HG03175 (cell line): ENCODE measurements around the gene FGF22.
"Not testable (repeated sequence)": the region's sequence is repeated elsewhere in the genome, so short reads cannot be mapped to it uniquely, and the experiment has no call there.

ENCODE experiments used
- ATAC-seq: cut with Tn5 transposase; IDR thresholded peaks from one replicate; pipeline ENCODE4 v1.9.1; 2021; ENCODE audit warnings: mild to moderate bottlenecking, moderate library complexity; ENCODE audit not compliant: unreplicated experiment

FGF22 gene

DNA sequence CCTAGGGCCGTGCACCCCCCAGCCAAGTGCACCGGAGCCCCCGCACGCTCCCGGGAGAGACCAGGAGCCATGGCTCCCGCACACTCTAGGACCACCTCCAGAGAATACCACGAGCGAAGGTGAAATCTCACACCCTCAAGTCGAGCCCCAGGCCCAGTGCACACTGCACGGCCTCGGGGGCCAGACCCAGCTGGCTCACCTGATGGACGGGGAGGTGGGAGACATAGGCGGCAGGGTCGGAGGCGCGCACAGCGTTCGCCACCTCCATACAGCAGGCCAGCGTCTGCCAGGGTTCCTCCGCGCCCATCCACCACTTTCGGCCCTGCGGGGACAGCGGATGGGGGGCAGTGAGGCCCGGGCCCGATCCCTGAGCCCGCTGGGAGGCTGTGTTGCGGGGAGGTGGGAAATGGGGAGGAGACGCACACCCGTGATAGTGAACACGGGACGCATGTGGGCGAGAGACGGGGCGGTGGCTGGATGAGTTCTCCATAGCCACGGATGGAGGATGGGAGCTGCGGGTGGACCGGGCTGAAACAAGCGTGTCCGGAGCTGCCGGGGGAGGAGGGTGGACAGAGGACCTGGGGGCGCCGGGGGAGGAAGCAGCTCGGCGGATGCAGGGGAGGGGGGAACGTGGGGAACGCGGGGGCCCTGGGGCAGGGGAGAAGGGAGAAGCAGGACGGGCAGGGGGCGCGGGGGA lies 19.4 kb upstream of the FGF22 start:
- no peak for ATAC-seq

DNA sequence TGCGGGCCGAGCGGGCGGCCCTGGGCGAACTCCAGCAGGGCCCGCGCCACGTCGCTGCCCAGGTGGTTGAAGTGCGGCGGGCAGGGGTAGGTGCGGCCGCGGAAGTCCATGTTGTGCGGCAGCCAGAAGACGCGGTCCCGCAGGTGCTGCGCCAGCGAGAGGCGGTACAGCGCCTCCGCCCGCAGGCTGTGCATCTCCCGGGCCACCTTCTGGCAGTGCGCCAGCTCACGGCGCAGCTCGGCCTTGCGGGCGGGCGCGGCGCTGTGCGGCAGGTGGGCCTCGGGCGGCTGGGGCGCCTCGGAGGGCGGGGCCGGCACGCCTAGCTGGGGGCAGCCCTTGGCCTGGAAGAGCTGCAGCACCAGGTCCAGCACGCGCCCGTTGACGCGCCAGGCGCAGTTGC lies 18.5 kb upstream of the FGF22 start:
- ATAC-seq: not testable (repeated sequence)

DNA sequence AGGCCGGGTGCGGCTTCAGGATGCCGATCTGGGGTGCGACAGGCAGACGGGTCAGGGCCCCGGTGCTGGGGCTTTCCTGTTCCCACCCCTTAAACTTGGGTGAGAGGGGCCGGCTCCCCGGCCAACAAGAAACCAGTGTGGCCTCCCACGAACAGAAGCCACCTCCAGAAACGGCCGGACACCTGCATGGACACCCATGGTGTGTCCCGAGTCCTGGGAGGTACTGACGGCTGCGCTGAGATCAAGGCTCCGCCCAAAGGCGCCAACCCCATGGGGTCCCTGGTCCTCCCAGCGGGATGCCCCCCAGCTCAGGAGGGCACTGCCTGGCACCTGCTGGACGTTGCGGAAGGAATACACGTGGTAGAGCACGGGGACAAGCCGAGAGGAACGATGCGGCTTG lies 17.9 kb upstream of the FGF22 start:
- ATAC-seq: no peak

DNA sequence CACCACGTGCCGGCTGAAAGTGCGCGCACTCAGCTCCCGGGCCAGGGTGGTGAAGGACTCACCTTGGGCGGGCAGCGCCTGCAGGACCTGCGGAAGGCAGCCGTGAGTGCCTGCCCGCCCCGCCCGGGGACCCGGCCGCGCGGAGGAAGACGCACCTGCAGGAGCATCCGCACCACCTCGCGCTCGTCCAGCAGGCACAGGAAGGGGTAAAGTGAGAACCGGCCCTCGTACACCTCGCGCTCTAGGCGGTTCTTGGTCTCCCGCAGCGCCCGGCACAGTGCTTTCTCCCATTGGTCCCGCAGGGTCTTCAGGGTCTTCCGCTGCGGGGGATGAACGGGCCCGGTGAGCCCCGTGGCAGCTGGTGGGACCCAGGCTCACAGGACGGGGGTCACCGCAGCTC lies 17.0 kb upstream of the FGF22 start:
- no peak for ATAC-seq

DNA sequence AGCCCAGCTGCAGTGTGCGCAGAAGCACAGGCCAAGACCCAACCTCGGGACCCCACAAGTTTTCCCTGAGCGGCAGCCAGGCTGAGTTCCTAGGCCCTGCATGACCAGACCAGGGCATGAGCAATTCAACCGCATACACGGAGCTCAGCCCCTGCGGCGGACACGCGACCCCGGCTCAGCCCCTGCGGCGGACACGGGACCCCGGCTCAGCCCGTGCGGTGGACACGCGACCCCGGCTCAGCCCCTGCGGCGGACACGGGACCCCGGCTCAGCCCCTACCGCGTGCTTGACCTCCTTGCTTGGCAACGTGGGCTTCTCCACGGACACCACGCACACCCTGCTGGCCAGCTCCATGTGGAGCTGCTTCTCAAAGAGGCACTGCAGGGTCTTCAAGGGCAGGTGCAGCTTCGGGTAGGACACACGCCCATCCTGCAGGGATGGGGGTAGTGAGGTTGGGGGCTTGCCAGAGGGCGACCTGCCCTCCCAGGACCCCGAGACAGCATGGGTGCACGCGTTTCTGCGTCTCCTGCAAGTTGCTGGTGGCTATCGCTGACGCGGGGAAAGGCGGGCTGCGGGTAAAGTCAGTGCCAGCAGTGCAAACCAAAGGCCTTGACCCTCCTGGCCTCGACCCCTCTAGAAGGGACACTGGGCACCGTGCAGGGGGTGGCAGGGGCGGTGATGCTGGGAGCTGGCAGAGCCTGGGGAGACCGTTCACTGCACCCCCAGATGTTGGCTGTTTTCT lies 16.3 kb upstream of the FGF22 start:
- ATAC-seq: no peak

DNA sequence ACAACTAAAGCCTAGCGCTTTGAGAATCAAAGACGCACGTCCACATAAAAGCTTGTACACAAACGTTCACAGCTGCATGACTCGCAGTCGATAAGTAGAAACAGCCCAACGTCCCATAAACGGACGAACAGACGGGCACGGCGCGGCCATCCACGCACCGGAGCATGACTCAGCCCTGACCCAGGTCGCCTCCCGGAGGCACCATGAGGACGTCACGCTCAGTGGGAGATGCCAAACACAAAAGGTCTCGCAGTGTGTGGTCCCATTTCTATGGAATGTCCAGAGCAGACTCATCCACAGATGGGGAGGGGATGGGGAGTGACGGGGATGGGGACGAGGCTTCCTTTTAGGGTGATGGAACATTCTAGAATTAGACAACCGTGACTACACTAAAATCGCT lies 15.7 kb upstream of the FGF22 start:
- no peak for ATAC-seq

DNA sequence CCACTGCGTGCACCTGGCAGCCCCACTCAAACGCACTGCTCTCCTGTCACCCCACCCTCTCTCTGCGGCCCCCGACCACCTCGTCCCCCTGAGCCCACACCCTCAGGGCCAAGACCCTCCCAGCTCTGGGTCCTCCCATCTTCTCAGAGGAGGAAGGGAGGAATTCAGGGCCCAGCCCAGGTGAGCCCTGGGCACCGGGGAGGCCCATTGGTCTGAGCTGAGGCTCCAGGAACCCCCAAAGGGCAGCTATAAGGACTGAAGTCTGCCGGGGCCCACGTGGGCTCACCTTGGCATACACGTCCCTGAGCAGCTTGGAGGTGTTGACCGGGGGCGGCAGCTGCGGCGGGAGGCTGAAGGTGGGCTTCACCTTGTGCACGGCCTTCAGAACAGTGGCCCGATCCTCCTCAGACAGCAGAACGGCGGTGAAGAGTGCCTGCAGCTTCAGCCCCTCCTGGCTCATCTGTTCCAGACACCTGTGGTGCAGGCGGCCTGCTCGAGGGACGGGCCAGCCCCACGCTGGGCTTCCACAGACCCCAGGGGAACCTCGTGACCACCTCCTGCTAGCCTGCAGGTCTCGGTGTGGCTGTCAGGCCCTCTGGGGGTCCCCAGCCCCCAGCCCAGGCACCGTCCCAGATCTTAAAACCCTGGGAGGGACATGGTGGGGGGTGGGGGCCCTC lies 15.1 kb upstream of the FGF22 start:
- ATAC-seq: no peak

DNA sequence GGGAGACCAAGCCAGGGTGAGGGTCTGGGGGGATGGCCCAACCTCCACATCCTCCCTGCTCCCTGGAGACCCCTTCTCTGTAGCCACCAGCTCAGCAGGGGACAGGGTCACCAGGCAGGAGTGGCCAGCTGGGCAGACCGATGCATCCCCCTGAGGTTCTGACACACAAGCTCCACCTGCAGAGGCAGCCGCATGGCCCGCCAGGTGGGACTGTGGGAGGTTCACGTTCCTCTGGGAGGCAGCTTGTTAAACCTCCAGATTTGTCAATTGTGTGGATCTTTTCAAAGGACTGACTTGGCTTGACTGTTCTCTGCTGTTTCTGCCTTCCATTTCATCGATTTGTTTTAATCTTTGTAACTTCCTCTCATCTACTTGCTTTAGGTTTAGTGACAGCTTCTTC lies 14.4 kb upstream of the FGF22 start:
- ATAC-seq: no peak

DNA sequence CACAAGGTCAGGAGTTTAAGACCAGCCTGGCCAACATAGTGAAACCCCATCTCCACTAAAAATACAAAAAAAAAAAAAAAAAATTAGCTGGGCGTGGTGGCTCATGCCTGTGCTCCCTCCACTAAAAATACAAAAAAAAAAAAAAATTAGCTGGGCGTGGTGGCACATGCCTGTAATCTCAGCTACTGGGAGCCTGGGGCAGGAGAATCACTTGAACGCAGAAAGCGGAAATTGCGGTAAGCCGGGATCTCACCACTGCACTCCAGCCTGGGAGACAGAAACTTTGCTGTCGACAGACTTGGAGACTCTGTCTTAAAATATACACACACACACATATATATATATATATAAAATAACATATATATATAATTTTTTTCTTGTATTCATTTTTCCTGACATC lies 13.1 kb upstream of the FGF22 start:
- ATAC-seq: not testable (repeated sequence)

DNA sequence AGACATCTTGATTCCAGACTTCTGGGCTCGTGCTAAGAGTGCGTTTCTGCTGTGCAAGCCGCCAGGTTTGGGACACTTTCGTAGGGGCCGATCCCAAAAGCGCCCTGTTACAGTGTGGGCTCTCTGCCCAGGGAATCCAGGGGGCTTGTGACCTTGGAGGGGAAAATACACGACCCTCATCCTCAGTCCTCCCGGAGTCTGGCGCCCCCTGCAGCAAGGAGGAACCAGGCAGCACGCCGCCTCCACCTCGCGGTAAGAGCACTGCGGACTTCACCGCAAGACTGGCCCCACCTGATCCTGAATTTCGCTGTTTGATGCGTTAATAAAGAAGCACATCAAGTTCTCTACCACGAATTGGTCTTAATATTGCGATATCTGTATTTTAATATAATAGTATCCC lies 11.5 kb upstream of the FGF22 start:
- ATAC-seq: no peak

DNA sequence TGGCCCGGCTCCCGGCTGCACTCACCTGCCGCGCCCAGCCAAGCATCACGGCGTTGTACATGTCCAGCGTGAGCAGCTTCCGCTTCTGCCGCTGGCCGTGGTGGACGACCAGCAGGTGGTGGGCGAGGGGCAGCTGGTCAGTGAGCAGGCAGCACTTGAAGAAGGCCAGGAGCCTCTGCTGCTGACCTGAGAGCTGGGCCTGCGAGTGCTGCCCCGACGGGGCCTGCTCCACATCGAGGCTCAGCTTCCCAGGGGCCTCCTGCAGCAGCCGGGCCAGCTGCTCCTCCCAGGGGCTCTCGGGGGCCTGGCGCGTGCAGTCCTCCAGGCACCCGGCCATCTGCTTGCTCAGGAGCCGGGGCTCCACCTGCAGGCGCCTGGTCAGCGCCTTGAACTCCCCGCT lies 10.2 kb upstream of the FGF22 start:
- not testable (repeated sequence) for ATAC-seq

DNA sequence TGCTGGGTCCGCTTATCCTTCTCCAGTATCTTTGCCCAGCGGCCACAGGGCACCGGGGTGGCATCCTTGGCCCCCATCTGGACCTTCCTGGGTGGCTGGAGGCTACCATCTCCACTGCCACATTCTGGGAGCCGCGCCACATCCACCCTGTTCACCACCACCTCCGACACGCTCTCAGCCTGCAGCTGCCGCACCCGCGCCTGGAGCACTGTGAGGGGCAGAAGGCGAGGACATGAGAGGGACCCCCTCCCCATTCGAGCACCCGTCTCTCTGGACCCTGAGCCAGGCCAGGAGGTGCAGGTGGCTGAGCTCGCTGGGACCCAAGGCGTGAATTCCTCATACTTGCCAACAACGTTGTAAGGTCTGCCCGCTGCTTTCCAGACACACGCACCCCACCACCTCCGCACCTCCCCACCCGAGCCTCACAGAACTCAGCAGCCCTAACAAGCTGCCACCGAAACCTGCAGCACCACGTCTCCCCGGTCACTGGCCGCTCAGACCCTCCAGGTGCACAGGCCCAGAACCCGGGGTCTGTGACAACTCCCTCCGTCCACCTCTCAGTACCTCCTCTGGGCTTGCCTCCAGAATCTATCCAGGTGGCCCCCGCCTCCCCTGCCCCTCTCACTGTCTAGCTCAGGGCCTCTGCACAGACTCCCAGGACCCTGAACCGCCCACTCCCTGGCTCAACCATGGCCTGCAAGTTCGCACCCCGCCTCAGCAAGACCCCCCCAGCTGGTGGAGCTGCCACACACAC lies 9.5 kb upstream of the FGF22 start:
- no peak for ATAC-seq

DNA sequence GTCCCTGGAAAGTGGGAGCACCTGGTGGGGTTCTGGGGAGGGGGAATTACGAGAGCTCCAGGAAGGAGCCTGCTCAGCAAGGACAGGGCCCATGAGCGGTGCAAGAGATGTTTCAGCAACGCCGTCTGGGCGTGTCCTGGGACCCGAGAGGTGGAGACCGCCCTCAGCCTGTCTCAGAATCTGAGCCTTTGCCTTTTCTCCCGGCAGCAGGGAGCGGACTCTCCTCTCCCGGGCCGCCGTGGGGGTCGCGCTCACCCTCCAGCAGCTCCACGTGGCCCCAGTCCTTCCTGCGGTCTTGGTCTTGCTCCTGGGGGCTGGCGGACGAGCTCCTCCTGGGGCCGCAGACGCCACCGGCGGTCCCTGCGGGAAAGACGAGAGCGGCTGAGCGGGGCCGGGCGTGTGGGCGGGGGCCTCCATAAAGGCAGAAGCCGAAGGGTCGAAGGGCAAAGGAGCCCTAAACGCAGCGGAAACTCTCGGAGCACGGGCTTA lies 7.1 kb upstream of the FGF22 start:
- peak; percentile 5 for ATAC-seq

DNA sequence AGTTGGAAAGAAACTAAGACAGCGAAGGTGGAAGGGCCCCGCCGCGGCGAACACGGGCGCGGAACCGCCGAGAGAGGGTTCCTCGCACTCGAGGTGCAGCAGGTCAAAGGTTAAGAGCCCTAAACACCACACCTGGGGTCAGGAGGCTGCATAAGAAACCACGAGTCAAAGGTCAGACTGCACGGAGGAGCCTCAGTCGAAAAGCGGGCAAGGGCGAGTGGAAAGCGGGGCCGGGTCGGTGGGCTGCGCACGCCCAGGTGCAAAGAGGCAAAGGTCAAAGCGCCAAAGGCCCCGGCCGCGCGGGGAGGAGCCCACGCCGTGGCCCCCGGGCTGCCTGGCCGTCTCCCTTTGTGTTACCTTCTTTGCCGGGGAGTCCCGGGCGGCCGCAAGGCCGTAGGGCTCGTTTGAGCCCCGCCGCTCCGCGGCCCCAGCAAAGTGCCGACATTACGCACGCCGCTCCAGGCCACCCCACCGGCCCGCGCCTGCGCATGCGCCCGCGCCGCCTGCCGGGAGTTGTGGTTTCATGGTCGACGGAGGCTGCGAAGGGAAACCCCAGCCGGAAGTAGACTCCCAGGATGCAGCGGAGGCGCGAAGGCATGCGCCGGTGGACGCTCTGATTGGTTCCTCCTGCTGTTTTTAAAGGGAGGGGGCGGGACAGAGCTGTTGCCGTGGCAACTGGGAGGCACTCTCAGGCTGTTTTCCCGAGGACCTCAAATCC lies 6.5 kb upstream of the FGF22 start, which contains the start of gene POLRMT:
Gene POLRMT, minus strand, starts transcription at position 470 of the 718 bp plus-strand sequence. Its CDS starts 25 bp downstream, at position 445.
- ATAC-seq: peak; percentile 82

DNA sequence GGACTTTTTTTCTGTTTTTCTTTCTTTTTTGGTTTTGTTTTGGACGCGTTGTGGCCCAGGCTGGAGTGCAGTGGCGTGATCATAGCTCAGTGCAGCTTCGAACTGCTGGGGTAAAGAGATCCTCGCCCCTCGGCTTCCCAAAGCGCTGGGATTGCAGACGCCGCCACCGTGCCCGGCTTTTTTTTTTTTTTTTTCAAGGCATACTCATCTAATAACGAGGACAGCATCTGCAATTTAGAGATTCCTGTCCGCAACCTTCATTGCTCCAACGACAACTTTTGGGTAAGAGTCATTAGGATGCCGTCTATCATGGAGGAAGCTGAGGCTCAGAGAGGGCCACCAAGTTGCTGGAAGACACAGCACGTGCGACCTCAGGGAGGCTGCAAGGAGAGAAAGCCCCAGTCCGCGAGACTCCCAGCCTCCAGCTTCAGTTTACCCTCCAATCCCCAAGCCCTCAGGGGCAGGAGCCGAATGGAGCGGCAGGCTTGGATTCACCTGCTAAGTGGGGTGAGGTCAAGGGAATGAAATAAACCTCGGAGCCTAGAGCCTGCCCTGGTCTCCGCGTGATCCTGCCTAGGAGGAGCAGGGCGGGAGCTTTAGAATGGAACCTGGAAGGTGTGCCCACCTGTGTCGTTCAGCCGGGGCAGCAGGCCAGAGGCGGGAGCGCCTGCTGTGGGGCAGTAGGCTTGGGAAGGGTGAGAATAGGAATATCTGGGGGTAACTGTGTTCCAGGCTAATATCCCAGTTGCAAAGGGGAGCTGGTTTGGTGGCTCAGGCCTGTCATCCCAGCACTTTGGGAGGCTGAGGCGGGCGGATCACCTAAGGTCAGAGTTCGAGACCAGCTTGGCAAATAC lies 5.7 kb upstream of the FGF22 start:
- no peak for ATAC-seq

DNA sequence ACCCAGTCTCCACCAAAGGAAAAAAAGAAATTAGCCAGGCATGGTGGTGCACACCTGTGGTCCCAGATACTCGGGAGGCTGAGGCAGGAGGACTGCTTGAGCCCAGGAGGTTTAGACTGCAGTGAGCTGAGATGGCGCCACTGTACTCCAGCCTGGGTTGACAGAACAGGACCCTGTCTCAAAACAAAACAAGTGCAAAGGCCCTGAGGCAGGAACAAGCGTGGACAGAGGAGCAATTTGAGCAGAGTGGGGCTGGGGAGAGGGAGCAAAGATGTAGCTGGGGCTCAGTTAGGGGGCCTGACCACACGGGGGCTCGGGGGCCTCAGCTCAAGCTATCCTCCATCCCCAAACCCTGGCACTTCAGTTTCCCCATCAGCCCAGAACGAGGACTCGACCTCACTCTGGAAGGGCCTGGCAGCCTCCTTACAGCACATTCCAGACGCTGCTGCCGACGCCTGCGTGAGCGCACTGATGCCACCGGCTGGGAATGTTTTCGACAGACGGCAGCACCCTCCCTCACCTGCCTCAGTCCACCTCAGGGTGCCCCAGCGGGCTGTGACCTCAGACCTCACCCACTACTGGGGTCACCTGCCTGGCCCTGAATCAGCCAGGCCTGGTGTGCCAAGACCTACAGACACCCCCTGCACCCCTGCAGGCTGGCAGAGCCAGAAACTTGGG lies 4.6 kb upstream of the FGF22 start:
- no peak for ATAC-seq

DNA sequence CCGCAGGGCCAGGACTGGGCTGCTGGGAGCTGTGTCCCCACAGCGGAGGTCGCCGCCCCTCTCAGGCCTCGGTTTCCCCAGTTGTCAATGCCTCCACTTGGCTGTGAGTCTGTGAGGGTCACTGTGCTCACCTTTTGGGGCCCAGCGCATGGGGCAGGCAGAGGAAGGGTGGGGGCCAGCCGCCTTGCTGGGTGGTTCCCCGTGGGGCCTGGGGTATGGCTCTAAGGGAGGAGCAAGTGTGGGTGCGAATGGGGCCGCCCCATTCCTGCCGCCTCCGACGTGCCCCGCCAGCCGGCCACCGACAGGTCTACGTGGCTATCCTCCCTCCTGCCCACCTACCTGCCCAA lies 800 bp upstream of the FGF22 start:
- ATAC-seq: no peak

DNA sequence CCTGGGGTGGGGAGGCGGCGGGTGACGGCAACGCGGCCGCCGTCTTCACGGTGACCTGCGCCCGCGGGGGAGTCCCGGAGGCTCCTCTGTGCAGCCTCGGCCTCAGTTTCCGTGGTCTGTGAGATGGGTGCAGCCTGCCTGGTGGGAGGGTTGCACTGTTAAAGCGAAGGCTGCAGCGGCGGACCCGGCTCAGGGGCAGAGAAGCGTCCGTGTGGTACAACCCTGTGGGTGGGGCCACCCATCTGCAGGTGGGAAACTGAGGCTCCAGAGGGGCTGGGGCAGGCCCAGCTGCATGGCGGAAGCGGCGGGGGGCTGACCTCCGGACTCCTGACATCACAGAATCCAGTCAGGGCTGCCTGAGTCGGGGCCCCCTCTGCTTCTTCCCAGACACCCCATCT lies 481 bp downstream of the FGF22 start:
- no peak for ATAC-seq

DNA sequence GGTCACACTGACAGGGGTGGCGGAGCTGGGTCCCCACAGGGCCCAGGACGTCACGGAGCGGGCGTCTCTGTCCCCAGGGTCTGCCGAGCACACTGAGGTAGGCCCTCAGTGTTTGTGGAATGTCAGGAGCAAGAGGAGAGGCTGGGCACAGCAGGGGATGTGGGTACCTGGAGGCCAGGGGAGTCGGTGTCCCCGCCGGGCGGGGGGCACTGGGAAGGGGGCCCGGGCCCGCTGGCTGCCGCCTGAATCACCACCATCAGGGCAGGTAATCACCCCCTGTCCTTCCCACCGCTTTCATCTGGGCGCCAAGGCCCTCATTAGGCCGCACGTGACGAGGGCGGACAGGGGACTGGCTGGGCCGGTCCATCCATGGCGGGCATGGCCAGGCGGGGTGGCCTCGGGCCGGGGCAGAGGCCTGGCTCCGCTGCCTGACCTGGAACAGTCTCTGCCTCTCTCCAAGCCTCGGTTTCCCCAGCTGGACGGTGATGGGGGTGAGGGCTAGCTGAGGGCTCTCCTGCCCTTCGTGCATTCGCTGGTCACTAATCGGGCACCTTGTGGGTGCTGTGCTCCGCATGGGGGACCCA lies 1.0 kb downstream of the FGF22 start:
- no peak for ATAC-seq
